Hepatocyte (in vitro differentiated cells): ENCODE results near the gene LCMT1. TPM values are rescaled to one million over a fixed set of nuclear protein-coding genes. Genes with fewer than 3 reads are reported as not detected.

Experiments
- DNase-seq: peaks from one replicate; pipeline ENCODE4 v3.0.0-alpha.2; 2016; ENCODE audit warnings: low spot score
- H2AFZ ChIP-seq: fragments of 200-600 bp; sonication (generic); 2 replicates; pipeline ENCODE4 v1.6.0; 2016; ENCODE audit warnings: antibody characterized with exemption, mild to moderate bottlenecking
- H3K27ac ChIP-seq: fragments of 200-600 bp; sonication (generic); 2 replicates; pipeline ENCODE4 v1.5.1; 2016; ENCODE audit warnings: mild to moderate bottlenecking
- H3K27me3 ChIP-seq: fragments of 200-600 bp; sonication (generic); 2 replicates; pipeline ENCODE4 v1.6.1; 2016
- H3K36me3 ChIP-seq: fragments of 200-600 bp; sonication (generic); replicated peaks from 2 replicates; pipeline ENCODE4 v1.5.1; 2016; ENCODE audit warnings: low read depth; ENCODE audit not compliant: insufficient read depth
- H3K4me1 ChIP-seq: fragments of 200-600 bp; sonication (generic); 2 replicates; pipeline ENCODE4 v1.5.1; 2016; ENCODE audit warnings: mild to moderate bottlenecking, moderate library complexity; ENCODE audit not compliant: insufficient read depth
- H3K4me2 ChIP-seq: fragments of 200-600 bp; sonication (generic); 2 replicates; pipeline ENCODE4 v1.6.0; 2016
- H3K4me3 ChIP-seq: fragments of 200-600 bp; sonication (generic); 2 replicates; pipeline ENCODE4 v1.5.1; 2016; ENCODE audit warnings: mild to moderate bottlenecking
- H3K79me2 ChIP-seq: fragments of 200-600 bp; sonication (generic); 2 replicates; pipeline ENCODE4 v1.6.0; 2017; ENCODE audit warnings: mild to moderate bottlenecking
- H3K9me2 ChIP-seq: fragments of 200-600 bp; sonication (generic); replicated peaks from 2 replicates; pipeline ENCODE4 v1.6.0; 2017; ENCODE audit warnings: mild to moderate bottlenecking; ENCODE audit not compliant: insufficient read depth
- H3K9me3 ChIP-seq: fragments of 200-600 bp; sonication (generic); 2 replicates; pipeline ENCODE4 v1.5.1; 2016; ENCODE audit warnings: low read depth, mild to moderate bottlenecking
- H4K20me1 ChIP-seq: fragments of 200-600 bp; sonication (generic); 2 replicates; pipeline ENCODE4 v1.6.0; 2016; ENCODE audit warnings: mild to moderate bottlenecking; ENCODE audit not compliant: insufficient read depth, poor library complexity, severe bottlenecking
- EZH2 ChIP-seq: fragments of 200-600 bp; sonication (generic); IDR thresholded peaks from 2 replicates; pipeline ENCODE4 v1.6.1; 2016; ENCODE audit warnings: antibody characterized with exemption, mild to moderate bottlenecking, borderline replicate concordance
- EZH2phosphoT487 ChIP-seq: fragments of 200-600 bp; sonication (generic); IDR thresholded peaks from one replicate; pipeline ENCODE4 v1.6.1; 2018; ENCODE audit warnings: antibody characterized with exemption, mild to moderate bottlenecking, low read depth, moderate library complexity; ENCODE audit not compliant: unreplicated experiment, severe bottlenecking
- WGBS: methylation state at CpG from one replicate; pipeline ENCODE4 v1.1.6; 2016; ENCODE audit warnings: low lambda C conversion rate; ENCODE audit errors: missing lambda C conversion rate; 5-methylcytosine and 5-hydroxymethylcytosine counted together
- polyA plus RNA-seq: library from polyadenylated mRNA; unstranded; fragments of >200 nt; fragmentation: Nextera tagmentation; extraction: Ambion mirVana; gene quantifications from 2 replicates; pipeline ENCODE4 v1.2.1, GENCODE V29; 2016
- total RNA-seq: library from RNA; depleted of rRNA; stranded (reverse); fragments of >200 nt; gene quantifications from 2 replicates; pipeline ENCODE4 v1.2.3, GENCODE V29; 2014
- TF ChIP-seq, protein P1 (sequence below): fragments of 200-600 bp; sonication (generic); IDR thresholded peaks from 2 replicates; pipeline ENCODE4 v1.5.1; 2016; ENCODE audit warnings: antibody characterized with exemption, mild to moderate bottlenecking; ENCODE audit not compliant: poor library complexity

LCMT1 gene
- total and polyA plus RNA-seq, 2 experiments from 2014 or later = 33.0 to 47.7 TPM

GRCh38 chr16:25106567-25107465 is 4.7 kb upstream of the LCMT1 start:
- H3K36me3 ChIP-seq = no peaks in the 10 kb centered on the region
- peak overlapping the region; percentile 77 for H2AFZ ChIP-seq
- H3K9me3 ChIP-seq = no peaks in the 10 kb centered on the region
- WGBS = under 1% methylated on average over 60 of the region's 63 CpGs
- H3K27ac ChIP-seq = peak overlapping the region; percentile 78
- H3K79me2 ChIP-seq = peaks cover under 1% of the 10 kb centered on the region
- H3K4me2 ChIP-seq = peak overlapping the region; percentile 83
- H3K4me3 ChIP-seq = peak overlapping the region; percentile 44
- DNase-seq = peak; percentile 96
- H4K20me1 ChIP-seq = no peaks in the 10 kb centered on the region
- TF ChIP-seq EZH2phosphoT487 = no peak
- TF ChIP-seq, protein P1, sequence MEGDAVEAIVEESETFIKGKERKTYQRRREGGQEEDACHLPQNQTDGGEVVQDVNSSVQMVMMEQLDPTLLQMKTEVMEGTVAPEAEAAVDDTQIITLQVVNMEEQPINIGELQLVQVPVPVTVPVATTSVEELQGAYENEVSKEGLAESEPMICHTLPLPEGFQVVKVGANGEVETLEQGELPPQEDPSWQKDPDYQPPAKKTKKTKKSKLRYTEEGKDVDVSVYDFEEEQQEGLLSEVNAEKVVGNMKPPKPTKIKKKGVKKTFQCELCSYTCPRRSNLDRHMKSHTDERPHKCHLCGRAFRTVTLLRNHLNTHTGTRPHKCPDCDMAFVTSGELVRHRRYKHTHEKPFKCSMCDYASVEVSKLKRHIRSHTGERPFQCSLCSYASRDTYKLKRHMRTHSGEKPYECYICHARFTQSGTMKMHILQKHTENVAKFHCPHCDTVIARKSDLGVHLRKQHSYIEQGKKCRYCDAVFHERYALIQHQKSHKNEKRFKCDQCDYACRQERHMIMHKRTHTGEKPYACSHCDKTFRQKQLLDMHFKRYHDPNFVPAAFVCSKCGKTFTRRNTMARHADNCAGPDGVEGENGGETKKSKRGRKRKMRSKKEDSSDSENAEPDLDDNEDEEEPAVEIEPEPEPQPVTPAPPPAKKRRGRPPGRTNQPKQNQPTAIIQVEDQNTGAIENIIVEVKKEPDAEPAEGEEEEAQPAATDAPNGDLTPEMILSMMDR = peak; percentile 43
- peaks cover 6% of the 10 kb centered on the region for H3K4me1 ChIP-seq
- H3K27me3 ChIP-seq = no peaks in the 10 kb centered on the region
- H3K9me2 ChIP-seq = no peaks in the 10 kb centered on the region

GRCh38 chr16:25107466-25107792 is 4.1 kb upstream of the LCMT1 start:
- peak overlapping the region; percentile 29 for H3K27ac ChIP-seq
- no peak for DNase-seq
- H3K4me2 ChIP-seq = peak overlapping the region; percentile 83
- peaks cover 9% of the 10 kb centered on the region for H3K4me1 ChIP-seq
- no peak overlapping the region for H3K4me3 ChIP-seq
- H3K9me2 ChIP-seq = no peaks in the 10 kb centered on the region
- TF ChIP-seq EZH2phosphoT487 = no peak
- H3K9me3 ChIP-seq = no peaks in the 10 kb centered on the region
- H3K36me3 ChIP-seq = no peaks in the 10 kb centered on the region
- no peaks in the 10 kb centered on the region for H3K27me3 ChIP-seq
- H2AFZ ChIP-seq = peak overlapping the region; percentile 30
- 53% methylated on average over 7 of the region's 7 CpGs for WGBS
- no peaks in the 10 kb centered on the region for H4K20me1 ChIP-seq
- H3K79me2 ChIP-seq = peaks cover 7% of the 10 kb centered on the region

GRCh38 chr16:25108054-25108453 is 3.5 kb upstream of the LCMT1 start:
- 56% methylated on average over 3 of the region's 3 CpGs for WGBS
- no peaks in the 10 kb centered on the region for H3K9me2 ChIP-seq
- DNase-seq = no peak
- no peaks in the 10 kb centered on the region for H3K36me3 ChIP-seq
- H3K27me3 ChIP-seq = no peaks in the 10 kb centered on the region
- TF ChIP-seq, protein P1 = no peak
- TF ChIP-seq EZH2phosphoT487 (no peak), EZH2 (no peak)
- H3K4me2 ChIP-seq = no peak overlapping the region
- no peaks in the 10 kb centered on the region for H3K9me3 ChIP-seq
- no peaks in the 10 kb centered on the region for H4K20me1 ChIP-seq
- H2AFZ ChIP-seq = no peak overlapping the region
- no peak overlapping the region for H3K27ac ChIP-seq
- H3K4me3 ChIP-seq = no peak overlapping the region
- H3K79me2 ChIP-seq = peaks cover 13% of the 10 kb centered on the region
- peaks cover 11% of the 10 kb centered on the region for H3K4me1 ChIP-seq

- Histone ChIP-seq H3K27me3 (no peaks in the 10 kb centered on the region), H3K9me3 (no peaks in the 10 kb centered on the region), H3K4me3 (no peak overlapping the region), H3K36me3 (no peaks in the 10 kb centered on the region), H3K79me2 (peaks cover 28% of the 10 kb centered on the region), H2AFZ (no peak overlapping the region), H3K4me2 (peak overlapping the region; percentile 68), H3K4me1 (peaks cover 11% of the 10 kb centered on the region), H3K9me2 (no peaks in the 10 kb centered on the region), H4K20me1 (no peaks in the 10 kb centered on the region), H3K27ac (peak overlapping the region; percentile 4)
- WGBS = 70% methylated on average over 4 of the region's 4 CpGs
- peak; percentile 81 for DNase-seq
- TF ChIP-seq, protein P1 = no peak
- TF ChIP-seq EZH2phosphoT487 = no peak
Observed at GRCh38 chr16:25109643-25110042, 1.9 kb upstream of the LCMT1 start.
